Anterior cingulate cortex (tissue), 58 donors: ENCODE results near the gene TLDC2.
"Not testable (repeated sequence)": the region's sequence is repeated elsewhere in the genome, so short reads cannot be mapped to it uniquely, and the experiment has no call there.

Experiments used
- DNase-seq, 58 donors: peaks; one replicate each; lab custom pipeline; 2025; lab: John Stamatoyannopoulos, UW

TLDC2 gene

GRCh38 chr20:36893801-36894200 is 17.9 kb downstream of the TLDC2 start:
- DNase-seq, result no peak

GRCh38 chr20:36895036-36895435 is 19.1 kb downstream of the TLDC2 start:
- no peak for DNase-seq

- no peak for DNase-seq
Measured at GRCh38 chr20:36904690-36905089, 28.8 kb downstream of the TLDC2 start.

GRCh38 chr20:36905566-36905965 is 29.6 kb downstream of the TLDC2 start:
- DNase-seq, result not testable (repeated sequence)

- not testable (repeated sequence) for DNase-seq
Measured at GRCh38 chr20:36906086-36906485, 30.1 kb downstream of the TLDC2 start.

- DNase-seq, result no peak
Measured at GRCh38 chr20:36908603-36909002, 32.7 kb downstream of the TLDC2 start.

GRCh38 chr20:36916199-36916598 is 40.3 kb downstream of the TLDC2 start:
- DNase-seq, result no peak

- no peak for DNase-seq
Measured at GRCh38 chr20:36917240-36917639, 41.3 kb downstream of the TLDC2 start.

GRCh38 chr20:36917943-36918342 is 42.0 kb downstream of the TLDC2 start:
- no peak for DNase-seq

GRCh38 chr20:36919715-36920333 is 43.9 kb downstream of the TLDC2 start:
- peak in 7 of 58 donors; percentile 0 to 71 (median 14) for DNase-seq

GRCh38 chr20:36920334-36920730 is 44.4 kb downstream of the TLDC2 start:
- no peak for DNase-seq

GRCh38 chr20:36924167-36925045 is 48.5 kb downstream of the TLDC2 start:
- no peak for DNase-seq

GRCh38 chr20:36925234-36925633 is 49.3 kb downstream of the TLDC2 start:
- no peak for DNase-seq

- DNase-seq, result no peak
Measured at GRCh38 chr20:36926653-36927200, 50.8 kb downstream of the TLDC2 start.

GRCh38 chr20:36927704-36928103 is 51.8 kb downstream of the TLDC2 start:
- DNase-seq, result no peak

GRCh38 chr20:36929290-36929689 is 53.4 kb downstream of the TLDC2 start:
- no peak for DNase-seq

GRCh38 chr20:36929691-36930090 is 53.8 kb downstream of the TLDC2 start:
- DNase-seq, result no peak

GRCh38 chr20:36932067-36932466 is 56.1 kb downstream of the TLDC2 start:
- not testable (repeated sequence) for DNase-seq

GRCh38 chr20:36932476-36933426 is 56.8 kb downstream of the TLDC2 start:
- no peak for DNase-seq

GRCh38 chr20:36933571-36933970 is 57.6 kb downstream of the TLDC2 start:
- DNase-seq, result not testable (repeated sequence)
